GM12875 (cell line): ENCODE results near the gene CDSN.

ENCODE experiments used
- H3K4me3 ChIP-seq: one replicate; pipeline ENCODE4 v1.5.1; 2011; ENCODE audit warnings: low read depth, low read length, control low read depth
- TF ChIP-seq, protein P1 (sequence below): IDR thresholded peaks from 2 replicates; pipeline ENCODE4 v1.5.1; 2011; ENCODE audit warnings: low read depth, mild to moderate bottlenecking, control low read depth, inconsistent platforms, low read length, moderate library complexity, borderline replicate concordance; ENCODE audit not compliant: insufficient read depth

Gene CDSN

DNA sequence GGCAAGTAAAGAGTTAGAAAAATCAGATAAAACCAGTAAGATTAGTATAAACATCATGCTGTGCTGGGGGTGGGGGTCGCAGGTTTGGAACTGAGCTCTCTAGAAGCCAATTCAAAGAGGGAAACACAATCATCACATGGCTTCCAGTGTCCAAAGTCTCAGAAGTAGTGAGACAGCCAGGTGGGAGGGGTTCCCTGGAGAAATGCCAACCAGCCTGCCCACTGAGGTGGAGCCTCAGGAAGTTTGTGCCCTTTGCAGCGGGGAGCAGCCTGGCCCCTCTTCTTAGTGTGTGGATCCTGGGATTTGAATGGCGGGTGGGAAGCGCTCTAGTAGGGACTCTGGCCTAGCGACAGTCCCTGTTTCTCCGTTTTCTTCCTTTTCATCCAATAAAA, 29.3 kb downstream of the CDSN start:
- H3K4me3 ChIP-seq: no peak overlapping the region
- TF ChIP-seq, protein P1, sequence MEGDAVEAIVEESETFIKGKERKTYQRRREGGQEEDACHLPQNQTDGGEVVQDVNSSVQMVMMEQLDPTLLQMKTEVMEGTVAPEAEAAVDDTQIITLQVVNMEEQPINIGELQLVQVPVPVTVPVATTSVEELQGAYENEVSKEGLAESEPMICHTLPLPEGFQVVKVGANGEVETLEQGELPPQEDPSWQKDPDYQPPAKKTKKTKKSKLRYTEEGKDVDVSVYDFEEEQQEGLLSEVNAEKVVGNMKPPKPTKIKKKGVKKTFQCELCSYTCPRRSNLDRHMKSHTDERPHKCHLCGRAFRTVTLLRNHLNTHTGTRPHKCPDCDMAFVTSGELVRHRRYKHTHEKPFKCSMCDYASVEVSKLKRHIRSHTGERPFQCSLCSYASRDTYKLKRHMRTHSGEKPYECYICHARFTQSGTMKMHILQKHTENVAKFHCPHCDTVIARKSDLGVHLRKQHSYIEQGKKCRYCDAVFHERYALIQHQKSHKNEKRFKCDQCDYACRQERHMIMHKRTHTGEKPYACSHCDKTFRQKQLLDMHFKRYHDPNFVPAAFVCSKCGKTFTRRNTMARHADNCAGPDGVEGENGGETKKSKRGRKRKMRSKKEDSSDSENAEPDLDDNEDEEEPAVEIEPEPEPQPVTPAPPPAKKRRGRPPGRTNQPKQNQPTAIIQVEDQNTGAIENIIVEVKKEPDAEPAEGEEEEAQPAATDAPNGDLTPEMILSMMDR: no peak

DNA sequence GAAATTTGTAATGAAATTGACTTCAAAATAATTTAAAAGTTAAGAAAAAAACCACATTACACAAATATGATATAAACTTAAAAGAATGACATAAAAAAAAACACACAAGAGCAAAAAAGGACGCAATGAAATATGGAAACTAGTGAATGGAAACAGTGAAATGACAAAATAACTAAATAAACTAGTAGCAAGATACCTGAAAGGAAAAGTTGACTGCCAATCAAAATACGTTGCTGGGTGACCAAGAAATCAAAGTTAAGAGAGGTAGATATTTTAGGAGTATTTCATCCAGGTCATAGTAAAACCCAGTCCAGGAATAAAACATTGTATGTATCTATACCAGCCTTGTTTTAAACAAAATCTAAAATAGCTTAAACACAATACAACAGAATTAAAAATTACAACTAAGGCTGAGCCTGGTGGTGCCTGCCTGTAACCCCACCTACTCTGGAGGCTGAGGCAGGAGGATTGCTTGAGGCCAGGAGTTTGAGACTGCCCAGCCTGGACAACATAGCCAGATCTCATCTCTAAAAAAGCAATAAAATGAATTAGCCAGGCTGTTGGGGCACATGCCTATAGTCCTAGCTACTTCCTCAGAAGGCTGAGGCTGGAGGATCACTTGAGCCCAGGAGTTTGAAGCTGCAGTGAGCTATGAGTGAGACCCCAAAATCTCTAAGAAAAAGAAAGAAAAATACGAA, 29.8 kb downstream of the CDSN start:
- TF ChIP-seq, protein P1: no peak
- no peak overlapping the region for H3K4me3 ChIP-seq

DNA sequence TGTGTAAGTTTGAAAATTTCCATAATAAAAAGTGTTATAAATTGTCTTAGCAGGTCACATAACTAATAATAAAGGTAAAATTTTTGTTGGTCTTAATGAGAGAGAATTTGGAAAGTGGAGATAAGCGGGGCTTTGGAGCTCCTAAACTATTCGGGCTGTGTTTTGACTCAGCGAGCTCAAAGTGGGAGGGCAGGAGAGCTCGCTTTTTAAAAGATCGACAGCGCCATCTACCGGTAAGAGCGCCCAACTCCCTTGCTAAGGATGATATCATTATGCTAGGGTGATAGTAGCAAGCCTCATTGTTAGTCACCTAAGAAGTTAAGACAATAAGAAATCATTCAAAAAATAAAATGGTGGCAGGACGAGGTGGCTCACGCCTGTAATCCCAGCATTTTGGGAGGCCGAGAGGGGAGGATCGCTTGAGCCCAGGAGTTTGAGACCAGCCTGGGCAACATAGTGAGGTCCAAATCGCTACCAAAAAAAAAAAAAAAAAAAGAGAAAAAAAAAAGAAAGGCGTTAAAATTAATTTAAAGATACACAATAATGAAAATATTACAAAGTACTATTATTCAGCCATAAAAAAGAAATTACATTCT, 32.7 kb downstream of the CDSN start:
- H3K4me3 ChIP-seq: no peak overlapping the region
- TF ChIP-seq, protein P1: peak; percentile 61

DNA sequence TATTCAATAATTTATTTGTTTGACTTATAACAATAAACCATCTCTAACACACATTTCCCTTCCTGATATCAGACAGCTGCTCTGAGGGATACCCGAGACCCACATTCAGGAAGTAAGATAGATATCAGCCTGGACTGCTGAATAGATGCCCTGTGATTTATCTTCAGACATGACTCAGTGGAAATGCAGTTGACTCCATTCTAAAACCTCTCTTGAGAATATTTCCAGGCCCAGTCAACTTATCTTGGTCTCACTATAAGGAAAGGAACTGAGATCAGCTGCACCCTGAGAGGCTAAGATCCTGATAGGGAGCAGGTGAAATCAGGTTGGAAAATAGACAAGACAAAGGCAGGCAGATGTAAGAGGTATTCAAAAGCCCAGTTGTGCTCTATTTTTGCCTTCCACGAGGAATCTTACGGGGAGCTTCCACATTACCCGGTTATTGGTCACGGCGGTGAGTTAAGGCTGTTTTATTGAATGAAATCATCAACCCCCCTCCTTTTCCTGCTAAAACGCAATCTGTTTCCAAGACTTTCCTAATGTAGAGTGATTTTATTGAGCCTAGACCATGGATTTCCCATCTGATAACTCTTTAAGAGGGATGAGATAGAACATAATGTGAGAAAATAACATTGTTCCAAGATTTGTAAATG, 33.3 kb downstream of the CDSN start:
- TF ChIP-seq, protein P1: no peak
- H3K4me3 ChIP-seq: no peak overlapping the region

DNA sequence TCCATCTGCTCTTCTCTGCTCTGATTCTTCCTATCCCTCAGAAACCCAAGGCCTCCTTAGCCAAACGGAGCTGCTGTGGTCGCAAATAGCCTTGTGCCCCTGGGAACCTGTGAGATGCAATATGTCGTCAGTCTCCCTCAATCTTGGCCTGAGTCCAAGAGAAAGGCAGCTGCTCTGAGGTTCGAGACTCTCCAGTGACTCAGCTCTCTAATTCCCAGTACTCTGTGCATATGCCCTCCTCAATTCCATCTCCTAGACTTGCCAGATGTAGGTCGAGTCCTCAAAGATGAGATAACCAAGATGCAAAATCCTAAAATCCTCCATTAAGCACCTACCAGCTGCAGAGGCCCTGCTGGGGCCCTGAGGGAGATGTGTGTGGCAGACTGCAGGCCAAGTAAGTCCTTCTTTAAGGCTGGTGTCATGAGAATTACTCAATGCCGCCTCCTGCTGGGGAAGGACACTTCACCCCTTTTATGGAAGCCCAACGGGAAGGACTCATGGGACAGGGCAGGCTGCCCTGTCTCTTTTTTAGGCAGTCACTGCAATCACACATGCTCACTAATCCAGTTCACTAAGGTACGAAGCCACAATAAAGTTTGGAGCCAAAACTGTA, 36.4 kb downstream of the CDSN start:
- H3K4me3 ChIP-seq: no peak overlapping the region
- TF ChIP-seq, protein P1: peak; percentile 66; the same call in 1 of the 2 replicates

DNA sequence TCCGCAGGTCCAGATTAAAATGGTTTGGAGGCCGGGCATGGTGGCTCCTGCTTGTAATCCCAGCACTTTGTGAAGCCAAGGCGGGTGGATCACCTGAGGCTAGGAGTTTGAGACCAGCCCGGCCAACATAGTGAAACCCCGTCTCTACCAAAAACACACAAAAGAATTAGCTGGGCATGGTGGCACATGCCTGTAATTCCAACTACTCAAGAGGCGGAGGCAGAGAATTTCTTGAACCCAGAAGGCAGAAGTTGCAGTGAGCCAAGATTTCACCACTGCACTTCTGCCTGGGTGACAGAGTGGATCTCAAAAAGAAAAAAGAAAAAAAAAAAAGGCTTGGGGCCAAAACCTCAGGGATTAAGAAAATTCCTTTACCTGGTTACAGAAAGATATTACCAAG, 38.4 kb downstream of the CDSN start:
- H3K4me3 ChIP-seq: no peak overlapping the region
- TF ChIP-seq, protein P1: no peak
